HepG2 (cell line): ENCODE data around the gene EPC2.
"Not testable (repeated sequence)": the region's sequence is repeated elsewhere in the genome, so short reads cannot be mapped to it uniquely, and the experiment has no call there.

Experiments
- CTCF ChIP-seq: sonication (generic); formaldehyde crosslinking; IDR thresholded peaks from 2 replicates; pipeline ENCODE4 v1.5.0; 2020; ENCODE audit warnings: mild to moderate bottlenecking, missing genetic modification reagents, moderate library complexity
- EP300 ChIP-seq, 3 experiments: sonication (generic) in 1 of 3; formaldehyde crosslinking in 1 of 3; IDR thresholded peaks; 2 replicates each; pipeline versions ENCODE4 v1.5.1 to v1.6.1; 2011 to 2020; ENCODE audit warnings: low read depth in 2 of 3, low read length in 2 of 3, borderline replicate concordance in 1 of 3, improper control_type of control experiment in 1 of 3, mild to moderate bottlenecking in 1 of 3, missing genetic modification reagents in 1 of 3, moderate library complexity in 1 of 3
- FOXA1 ChIP-seq, 2 experiments: fragments of 450-650 bp in 1 of 2; sonication (generic) in 1 of 2; formaldehyde crosslinking in 1 of 2; IDR thresholded peaks; 2 replicates each; pipeline versions ENCODE4 v1.4.0 to v1.6.1; 2016 to 2020; ENCODE audit warnings: missing genetic modification reagents in 1 of 2
- FOXP1 ChIP-seq, 2 experiments: fragments of 450-650 bp in 1 of 2; IDR thresholded peaks; 2 replicates each; pipeline ENCODE4 v1.6.1; 2017 to 2018; ENCODE audit warnings: antibody characterized with exemption in 1 of 2
- IRF2 ChIP-seq: IDR thresholded peaks from 2 replicates; pipeline ENCODE4 v1.6.1; 2018; ENCODE audit warnings: missing genetic modification reagents, missing compliant biosample characterization
- MXI1 ChIP-seq: IDR thresholded peaks from 3 replicates; pipeline ENCODE4 v1.6.1; 2012; ENCODE audit warnings: low read depth, low read length, inconsistent platforms, borderline replicate concordance
- NAIF1 ChIP-seq: sonication (generic); formaldehyde crosslinking; IDR thresholded peaks from 2 replicates; pipeline ENCODE4 v1.5.0; 2020; ENCODE audit warnings: mild to moderate bottlenecking, missing genetic modification reagents, borderline replicate concordance
- NBN ChIP-seq: fragments of 450-650 bp; conservative IDR thresholded peaks from 2 replicates; pipeline ENCODE4 v1.6.1; 2017
- NFKBIZ ChIP-seq: IDR thresholded peaks from 2 replicates; pipeline ENCODE4 v1.6.1; 2018; ENCODE audit warnings: missing genetic modification reagents, missing compliant biosample characterization
- RNF2 ChIP-seq: fragments of 450-650 bp; conservative IDR thresholded peaks from 2 replicates; pipeline ENCODE4 v1.6.1; 2016; ENCODE audit warnings: low read depth
- SETDB1 ChIP-seq: sonication (generic); formaldehyde crosslinking; IDR thresholded peaks from 2 replicates; pipeline ENCODE4 v1.5.1; 2020; ENCODE audit warnings: missing genetic modification reagents, mild to moderate bottlenecking, borderline replicate concordance
- ZFP82 ChIP-seq: sonication (generic); formaldehyde crosslinking; IDR thresholded peaks from 2 replicates; pipeline ENCODE4 v1.5.1; 2020; ENCODE audit warnings: mild to moderate bottlenecking, missing genetic modification reagents, borderline replicate concordance

GRCh38 chr2:148662332-148662731, 17.8 kb downstream of the EPC2 start:
- TF ChIP-seq IRF2 (CRISPR knock-in tag); FOXA1 (IDR thresholded peaks at IDR 0.05); FOXA1 (CRISPR knock-in tag; IDR thresholded peaks at IDR 0.05); FOXP1 (IDR thresholded peaks at IDR 0.05); FOXP1 (CRISPR knock-in tag; IDR thresholded peaks at IDR 0.05); EP300 (IDR thresholded peaks at IDR 0.05; ENCODE audit: low read depth in 2 of 2, low read length in 2 of 2); EP300 (CRISPR knock-in tag; IDR thresholded peaks at IDR 0.05; ENCODE audit: borderline replicate concordance); RNF2; MXI1; NFKBIZ (CRISPR knock-in tag); CTCF (CRISPR knock-in tag); NAIF1 (CRISPR knock-in tag); SETDB1 (CRISPR knock-in tag); NBN; ZFP82 (CRISPR knock-in tag): not testable (repeated sequence)
